WTC11 (cell line): ENCODE measurements around the gene USH2A.

Source experiments
- ATF3 ChIP-seq: sonication (generic); formaldehyde crosslinking; conservative IDR thresholded peaks from 2 replicates; pipeline ENCODE4 v1.8.1; 2022; ENCODE audit warnings: mild to moderate bottlenecking, missing genetic modification reagents
- MAX ChIP-seq: sonication (generic); formaldehyde crosslinking; IDR thresholded peaks from 2 replicates; pipeline ENCODE4 v1.8.0; 2022; ENCODE audit warnings: mild to moderate bottlenecking, missing genetic modification reagents
- TF ChIP-seq, protein P1 (sequence below): sonication (generic); formaldehyde crosslinking; IDR thresholded peaks from 2 replicates; pipeline ENCODE4 v1.8.0; 2022; ENCODE audit warnings: missing genetic modification reagents
- TF ChIP-seq, protein P2 (sequence below): sonication (generic); formaldehyde crosslinking; IDR thresholded peaks from 2 replicates; pipeline ENCODE4 v1.8.0; 2023; ENCODE audit warnings: missing genetic modification reagents
- TF ChIP-seq, protein P3 (sequence below): fragments of 200-600 bp; IDR thresholded peaks from 2 replicates; pipeline ENCODE4 v1.8.0; 2022; ENCODE audit warnings: antibody characterized with exemption

- TF ChIP-seq, protein P1, sequence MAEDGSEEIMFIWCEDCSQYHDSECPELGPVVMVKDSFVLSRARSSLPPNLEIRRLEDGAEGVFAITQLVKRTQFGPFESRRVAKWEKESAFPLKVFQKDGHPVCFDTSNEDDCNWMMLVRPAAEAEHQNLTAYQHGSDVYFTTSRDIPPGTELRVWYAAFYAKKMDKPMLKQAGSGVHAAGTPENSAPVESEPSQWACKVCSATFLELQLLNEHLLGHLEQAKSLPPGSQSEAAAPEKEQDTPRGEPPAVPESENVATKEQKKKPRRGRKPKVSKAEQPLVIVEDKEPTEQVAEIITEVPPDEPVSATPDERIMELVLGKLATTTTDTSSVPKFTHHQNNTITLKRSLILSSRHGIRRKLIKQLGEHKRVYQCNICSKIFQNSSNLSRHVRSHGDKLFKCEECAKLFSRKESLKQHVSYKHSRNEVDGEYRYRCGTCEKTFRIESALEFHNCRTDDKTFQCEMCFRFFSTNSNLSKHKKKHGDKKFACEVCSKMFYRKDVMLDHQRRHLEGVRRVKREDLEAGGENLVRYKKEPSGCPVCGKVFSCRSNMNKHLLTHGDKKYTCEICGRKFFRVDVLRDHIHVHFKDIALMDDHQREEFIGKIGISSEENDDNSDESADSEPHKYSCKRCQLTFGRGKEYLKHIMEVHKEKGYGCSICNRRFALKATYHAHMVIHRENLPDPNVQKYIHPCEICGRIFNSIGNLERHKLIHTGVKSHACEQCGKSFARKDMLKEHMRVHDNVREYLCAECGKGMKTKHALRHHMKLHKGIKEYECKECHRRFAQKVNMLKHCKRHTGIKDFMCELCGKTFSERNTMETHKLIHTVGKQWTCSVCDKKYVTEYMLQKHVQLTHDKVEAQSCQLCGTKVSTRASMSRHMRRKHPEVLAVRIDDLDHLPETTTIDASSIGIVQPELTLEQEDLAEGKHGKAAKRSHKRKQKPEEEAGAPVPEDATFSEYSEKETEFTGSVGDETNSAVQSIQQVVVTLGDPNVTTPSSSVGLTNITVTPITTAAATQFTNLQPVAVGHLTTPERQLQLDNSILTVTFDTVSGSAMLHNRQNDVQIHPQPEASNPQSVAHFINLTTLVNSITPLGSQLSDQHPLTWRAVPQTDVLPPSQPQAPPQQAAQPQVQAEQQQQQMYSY (CRISPR knock-in tag) = no peak
- TF ChIP-seq, protein P2, sequence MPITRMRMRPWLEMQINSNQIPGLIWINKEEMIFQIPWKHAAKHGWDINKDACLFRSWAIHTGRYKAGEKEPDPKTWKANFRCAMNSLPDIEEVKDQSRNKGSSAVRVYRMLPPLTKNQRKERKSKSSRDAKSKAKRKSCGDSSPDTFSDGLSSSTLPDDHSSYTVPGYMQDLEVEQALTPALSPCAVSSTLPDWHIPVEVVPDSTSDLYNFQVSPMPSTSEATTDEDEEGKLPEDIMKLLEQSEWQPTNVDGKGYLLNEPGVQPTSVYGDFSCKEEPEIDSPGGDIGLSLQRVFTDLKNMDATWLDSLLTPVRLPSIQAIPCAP = no peak
- TF ChIP-seq, protein P3, sequence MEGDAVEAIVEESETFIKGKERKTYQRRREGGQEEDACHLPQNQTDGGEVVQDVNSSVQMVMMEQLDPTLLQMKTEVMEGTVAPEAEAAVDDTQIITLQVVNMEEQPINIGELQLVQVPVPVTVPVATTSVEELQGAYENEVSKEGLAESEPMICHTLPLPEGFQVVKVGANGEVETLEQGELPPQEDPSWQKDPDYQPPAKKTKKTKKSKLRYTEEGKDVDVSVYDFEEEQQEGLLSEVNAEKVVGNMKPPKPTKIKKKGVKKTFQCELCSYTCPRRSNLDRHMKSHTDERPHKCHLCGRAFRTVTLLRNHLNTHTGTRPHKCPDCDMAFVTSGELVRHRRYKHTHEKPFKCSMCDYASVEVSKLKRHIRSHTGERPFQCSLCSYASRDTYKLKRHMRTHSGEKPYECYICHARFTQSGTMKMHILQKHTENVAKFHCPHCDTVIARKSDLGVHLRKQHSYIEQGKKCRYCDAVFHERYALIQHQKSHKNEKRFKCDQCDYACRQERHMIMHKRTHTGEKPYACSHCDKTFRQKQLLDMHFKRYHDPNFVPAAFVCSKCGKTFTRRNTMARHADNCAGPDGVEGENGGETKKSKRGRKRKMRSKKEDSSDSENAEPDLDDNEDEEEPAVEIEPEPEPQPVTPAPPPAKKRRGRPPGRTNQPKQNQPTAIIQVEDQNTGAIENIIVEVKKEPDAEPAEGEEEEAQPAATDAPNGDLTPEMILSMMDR = no peak
- no peak for TF ChIP-seq ATF3
- no peak for TF ChIP-seq MAX
Observed at GRCh38 chr1:216325336-216325735, 97.9 kb downstream of the USH2A start.
